Kasumi-1 (cell line): ENCODE data around the gene CCDC136.
A peak's percentile ranks its signal among the peaks of the same experiment; 100 is the strongest.

Experiments
- DNase-seq, 2 experiments: peaks; one replicate each; lab custom pipeline; 2025; lab: John Stamatoyannopoulos, UW

Gene CCDC136

DNA sequence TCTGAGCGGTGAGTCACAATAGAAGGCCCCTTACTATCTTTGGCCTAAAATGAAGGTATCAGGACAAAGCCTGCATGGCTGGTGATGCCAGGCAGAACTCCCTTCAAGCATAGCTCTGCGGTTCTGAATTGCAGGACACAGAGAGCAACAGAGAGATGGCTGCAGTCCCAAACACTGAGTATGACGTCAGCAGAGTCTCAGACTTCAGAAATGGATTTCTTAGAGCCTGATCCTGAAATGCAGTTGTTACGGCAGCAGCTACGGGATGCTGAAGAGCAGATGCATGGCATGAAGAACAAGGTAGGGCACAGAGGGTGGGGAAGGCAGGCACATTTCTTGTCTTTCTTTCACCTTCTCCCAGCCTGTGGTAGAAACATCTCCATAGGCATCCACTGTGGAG, 13.5 kb downstream of the CCDC136 start:
- no peak for DNase-seq

DNA sequence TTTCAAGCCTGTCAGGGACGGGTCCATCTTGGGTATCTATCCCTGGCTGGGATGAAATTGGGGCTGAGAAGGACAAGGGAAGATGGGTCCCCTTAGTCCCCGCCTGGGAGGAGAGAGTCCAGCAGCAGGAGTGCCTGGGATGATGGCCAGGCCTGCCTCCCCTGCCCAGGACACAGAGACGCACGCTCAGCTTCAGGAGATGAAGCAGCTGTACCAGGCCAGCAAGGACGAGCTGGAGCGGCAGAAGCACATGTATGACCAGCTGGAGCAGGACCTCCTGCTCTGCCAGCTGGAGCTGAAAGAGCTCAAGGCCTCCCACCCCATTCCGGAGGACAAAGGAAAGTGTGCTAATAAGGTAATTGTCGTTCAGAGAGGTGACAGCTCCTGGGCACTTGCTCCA, 15.4 kb downstream of the CCDC136 start:
- DNase-seq, result no peak

- DNase-seq, result no peak
These were observed 17.6 kb downstream of the CCDC136 start for GRCh38 chr7:128809363-128809762.

DNA sequence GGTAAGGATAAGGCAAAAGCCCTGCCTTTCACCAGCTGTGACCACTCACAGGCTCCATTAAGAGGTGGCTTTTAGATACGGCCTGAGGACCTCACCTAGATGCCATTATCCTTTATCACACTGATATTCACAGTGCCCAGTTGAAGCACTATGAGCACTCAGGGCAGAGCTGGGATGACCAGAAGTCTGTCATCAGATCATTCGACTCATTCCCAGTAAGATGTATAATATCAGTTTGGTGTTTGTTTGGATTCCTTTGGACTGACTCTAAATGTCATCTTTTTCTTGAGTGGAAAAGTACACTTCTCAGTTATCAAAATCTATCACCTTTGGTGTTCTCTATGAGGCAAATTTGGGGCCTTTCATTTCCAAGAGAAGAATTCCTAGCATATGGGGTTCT, 18.7 kb downstream of the CCDC136 start:
- no peak for DNase-seq

- DNase-seq, result no peak
These were observed 19.2 kb downstream of the CCDC136 start for GRCh38 chr7:128810997-128811396.

DNA sequence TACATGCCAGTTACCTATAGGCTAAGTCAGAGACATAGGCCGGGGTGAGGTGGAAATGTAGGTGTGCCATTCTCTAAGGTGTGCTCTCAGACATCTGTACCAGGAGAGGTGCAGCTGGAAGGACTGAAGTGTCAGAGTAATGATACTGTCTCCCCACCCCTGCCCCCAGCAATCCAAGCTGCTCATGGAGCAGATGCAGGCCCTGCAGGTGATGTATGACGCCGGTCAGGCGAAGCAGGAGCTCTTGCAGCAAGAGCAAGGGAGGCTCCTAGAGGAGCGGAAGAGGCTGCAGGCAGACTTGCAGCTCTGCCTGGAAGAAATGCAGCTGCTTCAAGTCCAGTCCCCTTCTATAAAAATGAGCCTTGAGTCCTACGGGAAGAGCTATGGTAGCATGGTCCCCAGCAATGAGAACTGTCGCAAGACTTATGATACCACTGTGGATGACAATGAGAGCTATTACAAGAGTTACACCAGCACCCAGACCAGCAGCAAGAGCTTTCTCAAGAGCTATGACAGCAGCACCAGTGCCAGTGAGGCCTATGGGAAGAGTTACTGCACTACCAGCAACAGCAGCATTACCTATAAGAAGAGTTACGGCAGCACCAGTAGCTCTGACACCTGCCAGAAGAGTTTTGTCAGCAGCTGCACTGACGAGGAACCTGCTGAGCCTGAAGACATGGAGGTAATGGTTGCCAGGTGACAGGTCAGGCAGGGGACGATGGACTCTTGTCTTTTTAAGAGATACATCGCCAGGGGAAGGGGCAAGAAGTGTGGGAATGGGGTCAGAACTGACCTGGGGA, 20.1 kb downstream of the CCDC136 start:
- no peak for DNase-seq

GRCh38 chr7:128812514-128813168, 20.9 kb downstream of the CCDC136 start:
- DNase-seq, result peak; percentile 62 to 65

- no peak for DNase-seq
These were observed 22.7 kb downstream of the CCDC136 start for GRCh38 chr7:128814499-128814898.

- DNase-seq, result no peak
These were observed 23.6 kb downstream of the CCDC136 start for GRCh38 chr7:128815289-128815942.

DNA sequence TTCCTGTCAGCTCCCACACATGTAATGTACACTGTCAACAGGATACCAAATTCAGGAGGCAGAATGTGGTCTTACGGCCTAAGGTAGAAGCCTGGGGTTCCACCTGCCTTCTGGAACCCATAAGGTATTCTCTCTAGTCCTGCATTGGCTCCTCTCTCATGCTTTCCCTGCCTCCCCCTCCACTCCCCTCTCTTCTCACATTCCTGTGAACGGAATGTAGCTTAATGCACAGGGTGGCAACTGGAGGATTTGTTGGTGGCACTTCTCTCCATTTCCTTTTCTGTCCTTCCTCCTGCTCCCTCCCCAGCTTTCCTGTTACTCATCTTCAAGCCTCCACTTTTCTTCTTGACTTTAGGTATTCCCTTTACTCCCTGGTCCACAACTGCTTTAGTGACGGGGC, 26.9 kb downstream of the CCDC136 start:
- DNase-seq, result no peak

- DNase-seq, result no peak
These were observed 30.0 kb downstream of the CCDC136 start for GRCh38 chr7:128821724-128822123.

DNA sequence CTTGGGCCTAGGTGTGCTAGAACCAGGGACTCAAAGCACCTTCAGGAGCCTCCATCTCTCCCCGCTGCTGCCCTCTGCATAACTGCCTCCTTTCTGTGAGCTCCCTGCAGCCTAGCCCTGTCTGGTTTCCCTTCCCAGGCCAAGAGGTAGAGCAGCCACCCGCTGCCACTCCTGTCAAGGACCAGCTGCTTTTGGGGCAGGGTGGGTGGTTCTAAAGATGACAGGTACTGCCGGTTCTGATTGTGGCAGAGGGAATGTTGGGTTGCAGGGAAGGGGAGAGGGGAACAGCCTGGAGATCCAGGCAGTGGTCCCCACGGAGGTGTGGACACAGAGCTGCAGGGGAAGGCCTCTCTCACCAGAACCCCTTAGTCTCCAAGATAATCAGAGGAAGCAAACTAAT, 34.7 kb downstream of the CCDC136 start:
- no peak for DNase-seq

GRCh38 chr7:128826916-128827247, 35.1 kb downstream of the CCDC136 start:
- DNase-seq, result no peak

DNA sequence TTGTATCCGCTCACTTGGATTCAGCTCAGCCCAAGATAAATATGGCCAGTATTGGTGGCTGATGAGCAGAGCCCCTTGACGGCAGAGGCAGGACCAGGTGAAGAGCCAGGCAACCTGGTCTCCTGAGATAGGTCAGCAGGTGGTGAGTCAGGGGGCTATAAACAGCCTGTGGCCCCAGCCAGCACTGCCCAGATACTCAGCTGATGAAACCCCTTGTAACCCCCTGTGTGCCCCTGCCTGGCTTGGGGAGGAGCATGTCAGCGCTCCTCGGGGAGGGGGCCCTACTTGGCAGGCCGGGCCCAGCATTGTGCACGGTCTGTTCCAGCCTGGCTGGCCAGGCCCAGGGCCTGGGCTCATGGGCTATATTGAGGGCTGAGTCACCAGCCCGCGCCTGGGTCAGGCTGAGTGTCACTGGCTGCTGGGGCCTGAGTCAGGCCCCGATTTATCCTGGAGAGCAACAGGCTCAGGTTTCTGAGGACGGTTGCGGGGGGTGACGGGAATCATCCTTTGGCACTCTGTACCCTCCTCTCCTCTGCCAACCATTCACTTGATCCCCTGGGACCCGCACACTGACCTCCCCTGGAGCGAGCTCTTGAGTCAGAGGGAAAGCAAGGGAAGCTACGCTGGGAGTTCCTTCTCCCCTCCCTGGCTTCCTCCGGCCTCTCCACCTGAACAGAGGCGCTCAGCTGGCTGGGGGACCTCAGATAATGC, 35.6 kb downstream of the CCDC136 start:
- no peak for DNase-seq

GRCh38 chr7:128827971-128828711, 36.4 kb downstream of the CCDC136 start:
- DNase-seq, result no peak

GRCh38 chr7:128829391-128830166, 37.8 kb downstream of the CCDC136 start:
- peak in 1 of 2 experiments; percentile 15 for DNase-seq

DNA sequence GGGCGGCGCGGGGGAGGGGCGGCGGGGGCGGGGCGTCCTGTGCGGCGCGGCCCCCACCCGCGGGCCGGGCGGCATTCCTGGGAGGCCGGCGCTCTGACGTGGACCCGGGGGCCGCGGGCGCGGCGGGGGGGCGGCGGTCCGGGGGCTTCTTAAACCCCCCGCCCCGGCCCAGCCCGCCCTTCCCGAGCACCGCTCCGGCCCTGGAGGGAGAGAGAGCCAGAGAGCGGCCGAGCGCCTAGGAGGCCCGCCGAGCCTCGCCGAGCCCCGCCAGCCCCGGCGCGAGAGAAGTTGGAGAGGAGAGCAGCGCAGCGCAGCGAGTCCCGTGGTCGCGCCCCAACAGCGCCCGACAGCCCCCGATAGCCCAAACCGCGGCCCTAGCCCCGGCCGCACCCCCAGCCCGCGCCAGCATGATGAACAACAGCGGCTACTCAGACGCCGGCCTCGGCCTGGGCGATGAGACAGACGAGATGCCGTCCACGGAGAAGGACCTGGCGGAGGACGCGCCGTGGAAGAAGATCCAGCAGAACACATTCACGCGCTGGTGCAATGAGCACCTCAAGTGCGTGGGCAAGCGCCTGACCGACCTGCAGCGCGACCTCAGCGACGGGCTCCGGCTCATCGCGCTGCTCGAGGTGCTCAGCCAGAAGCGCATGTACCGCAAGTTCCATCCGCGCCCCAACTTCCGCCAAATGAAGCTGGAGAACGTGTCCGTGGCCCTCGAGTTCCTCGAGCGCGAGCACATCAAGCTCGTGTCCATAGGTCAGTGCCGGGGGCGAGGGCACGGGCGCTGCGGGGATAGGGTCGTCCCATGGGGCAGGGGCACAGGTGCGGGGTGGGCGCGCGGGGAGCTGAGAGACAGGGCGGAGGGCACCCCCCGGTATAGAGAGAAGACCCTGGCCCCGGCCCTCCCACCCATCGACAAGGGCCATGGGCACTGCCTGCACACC, 38.7 kb downstream of the CCDC136 start, which contains the start of gene FLNC:
FLNC (plus strand) TSS at position 176 of the 947 bp plus-strand sequence; CDS start at position 408, 232 bp downstream.
- DNase-seq, result peak; percentile 13 to 26

GRCh38 chr7:128831178-128831993, 39.6 kb downstream of the CCDC136 start:
- peak in 1 of 2 experiments; percentile 8 for DNase-seq
